Panc1 (cell line): ENCODE data around the gene SH3BP5.

Source experiments
- CTCF ChIP-seq: fragments of 450-650 bp; IDR thresholded peaks from 2 replicates; pipeline ENCODE4 v1.5.1; 2017; ENCODE audit warnings: mild to moderate bottlenecking
- POLR2AphosphoS5 ChIP-seq: IDR thresholded peaks from 2 replicates; pipeline ENCODE4 v1.6.1; 2012; ENCODE audit warnings: mild to moderate bottlenecking, low read depth, low read length, moderate library complexity
- SIN3A ChIP-seq: IDR thresholded peaks from 2 replicates; pipeline ENCODE4 v1.6.1; 2012; ENCODE audit warnings: low read depth, mild to moderate bottlenecking, low read length, moderate library complexity, borderline replicate concordance; ENCODE audit not compliant: insufficient read depth

DNA sequence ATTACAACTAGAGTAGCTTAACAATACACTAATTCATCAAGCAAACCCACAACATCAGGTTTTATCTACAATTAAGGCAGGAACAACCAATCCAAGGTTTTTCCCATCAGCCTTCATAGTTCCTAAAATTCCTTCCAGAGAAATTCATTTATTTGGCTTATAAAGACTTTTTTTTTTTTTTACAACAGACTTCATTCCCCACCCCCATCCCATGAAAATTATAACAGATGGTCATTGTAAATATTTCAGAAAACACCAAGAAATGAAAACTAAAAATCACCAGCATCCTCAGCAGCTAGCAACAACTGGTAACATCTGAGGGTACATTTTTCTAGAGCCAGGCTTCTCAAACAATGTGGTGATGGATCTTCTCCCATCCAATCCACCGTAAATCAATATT lies 11.0 kb downstream of the SH3BP5 start:
- no peak for TF ChIP-seq CTCF
- no peak for TF ChIP-seq POLR2AphosphoS5
- no peak for TF ChIP-seq SIN3A
